Measurements from ENCODE around the gene TUFT1. TPM values are rescaled to one million over a fixed set of nuclear protein-coding genes. Genes with fewer than 3 reads are reported as not detected.

Gene TUFT1
- total and polyA plus RNA-seq, 10 of the 15 experiments (the other 5 are each of a cell fraction or from before 2014, with no cell fraction given) = 0.08 to 4.3 (median 3.2) TPM

GRCh38 chr1:151549199-151549598 is 9.1 kb downstream of the TUFT1 start:
- H3K79me2 ChIP-seq (ENCODE audit: control insufficient read depth, insufficient read depth, low read length) = no peaks in the 10 kb centered on the region
- H2AFZ ChIP-seq (ENCODE audit: control insufficient read depth, low read depth, low read length) = no peak overlapping the region
- H3K9me3 ChIP-seq (replicated peaks; ENCODE audit: control insufficient read depth, insufficient read depth, low read length) = no peaks in the 10 kb centered on the region
- no peaks in the 10 kb centered on the region for H3K36me3 ChIP-seq (ENCODE audit: control insufficient read depth in 2 of 2, insufficient read depth in 2 of 2, low read length in 1 of 2)
- ChIA-PET POLR2A (interaction anchor here (0.7 kb wide), 1 partner anchor 1514 kb away, joined by 3 read pairs; no protein-coding TSS in a partner anchor), CTCF (interaction anchor here (1.4 to 1.5 kb wide), 2 partner anchors 16 to 44 kb away, joined by 4 read pairs; no protein-coding TSS in a partner anchor), RAD21 (ENCODE audit: unreplicated experiment) (no interaction called here), SMC1A (ENCODE audit: uncharacterized antibody, unreplicated experiment) (no interaction called here)
- ATAC-seq (no peak), FAIRE-seq (no peak), DNase-seq (ENCODE audit: low read depth, low spot score) (no peak)
- in situ Hi-C loops (cut with MboI) (no loop called here), intact Hi-C loops (cut with micrococcal nuclease; ENCODE audit: unreplicated experiment) (no loop called here)
- no peaks in the 10 kb centered on the region for H3K4me1 ChIP-seq (ENCODE audit: control insufficient read depth, insufficient read depth, low read length)
- H3K9ac ChIP-seq (ENCODE audit: control insufficient read depth, insufficient read depth, low read length) = no peak overlapping the region
- BruUV-seq (replicated peaks) = no TSS peak
- H3K27me3 ChIP-seq (replicated peaks in 1 of 2; ENCODE audit: control insufficient read depth in 2 of 2, insufficient read depth in 2 of 2, low read length in 1 of 2) = no peaks in the 10 kb centered on the region
- no peak for TF ChIP-seq CBX3 (IDR thresholded peaks at IDR 0.05; ENCODE audit: borderline replicate concordance, low read depth)
- TF ChIP-seq, protein P1, sequence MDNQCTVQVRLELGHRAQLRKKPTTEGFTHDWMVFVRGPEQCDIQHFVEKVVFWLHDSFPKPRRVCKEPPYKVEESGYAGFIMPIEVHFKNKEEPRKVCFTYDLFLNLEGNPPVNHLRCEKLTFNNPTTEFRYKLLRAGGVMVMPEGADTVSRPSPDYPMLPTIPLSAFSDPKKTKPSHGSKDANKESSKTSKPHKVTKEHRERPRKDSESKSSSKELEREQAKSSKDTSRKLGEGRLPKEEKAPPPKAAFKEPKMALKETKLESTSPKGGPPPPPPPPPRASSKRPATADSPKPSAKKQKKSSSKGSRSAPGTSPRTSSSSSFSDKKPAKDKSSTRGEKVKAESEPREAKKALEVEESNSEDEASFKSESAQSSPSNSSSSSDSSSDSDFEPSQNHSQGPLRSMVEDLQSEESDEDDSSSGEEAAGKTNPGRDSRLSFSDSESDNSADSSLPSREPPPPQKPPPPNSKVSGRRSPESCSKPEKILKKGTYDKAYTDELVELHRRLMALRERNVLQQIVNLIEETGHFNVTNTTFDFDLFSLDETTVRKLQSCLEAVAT (IDR thresholded peaks at IDR 0.05) = no peak
- TF ChIP-seq POLR2AphosphoS2 (IDR thresholded peaks at IDR 0.05; ENCODE audit: low read depth, low read length) = no peak
- TF ChIP-seq, protein P2, sequence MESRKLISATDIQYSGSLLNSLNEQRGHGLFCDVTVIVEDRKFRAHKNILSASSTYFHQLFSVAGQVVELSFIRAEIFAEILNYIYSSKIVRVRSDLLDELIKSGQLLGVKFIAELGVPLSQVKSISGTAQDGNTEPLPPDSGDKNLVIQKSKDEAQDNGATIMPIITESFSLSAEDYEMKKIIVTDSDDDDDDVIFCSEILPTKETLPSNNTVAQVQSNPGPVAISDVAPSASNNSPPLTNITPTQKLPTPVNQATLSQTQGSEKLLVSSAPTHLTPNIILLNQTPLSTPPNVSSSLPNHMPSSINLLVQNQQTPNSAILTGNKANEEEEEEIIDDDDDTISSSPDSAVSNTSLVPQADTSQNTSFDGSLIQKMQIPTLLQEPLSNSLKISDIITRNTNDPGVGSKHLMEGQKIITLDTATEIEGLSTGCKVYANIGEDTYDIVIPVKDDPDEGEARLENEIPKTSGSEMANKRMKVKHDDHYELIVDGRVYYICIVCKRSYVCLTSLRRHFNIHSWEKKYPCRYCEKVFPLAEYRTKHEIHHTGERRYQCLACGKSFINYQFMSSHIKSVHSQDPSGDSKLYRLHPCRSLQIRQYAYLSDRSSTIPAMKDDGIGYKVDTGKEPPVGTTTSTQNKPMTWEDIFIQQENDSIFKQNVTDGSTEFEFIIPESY (IDR thresholded peaks at IDR 0.05) = no peak
- TF ChIP-seq, protein P3, sequence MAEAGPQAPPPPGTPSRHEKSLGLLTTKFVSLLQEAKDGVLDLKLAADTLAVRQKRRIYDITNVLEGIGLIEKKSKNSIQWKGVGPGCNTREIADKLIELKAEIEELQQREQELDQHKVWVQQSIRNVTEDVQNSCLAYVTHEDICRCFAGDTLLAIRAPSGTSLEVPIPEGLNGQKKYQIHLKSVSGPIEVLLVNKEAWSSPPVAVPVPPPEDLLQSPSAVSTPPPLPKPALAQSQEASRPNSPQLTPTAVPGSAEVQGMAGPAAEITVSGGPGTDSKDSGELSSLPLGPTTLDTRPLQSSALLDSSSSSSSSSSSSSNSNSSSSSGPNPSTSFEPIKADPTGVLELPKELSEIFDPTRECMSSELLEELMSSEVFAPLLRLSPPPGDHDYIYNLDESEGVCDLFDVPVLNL (IDR thresholded peaks at IDR 0.05; ENCODE audit: low read depth, low read length) = no peak
- no peak for TF ChIP-seq BCL3 (IDR thresholded peaks at IDR 0.05; ENCODE audit: borderline replicate concordance, insufficient read depth, low read depth, low read length, poor library complexity, severe bottlenecking)
- TF ChIP-seq IKZF2 (IDR thresholded peaks at IDR 0.05) = no peak
- no peak for TF ChIP-seq RAD51 (IDR thresholded peaks at IDR 0.05)
- no peak for TF ChIP-seq NBN (IDR thresholded peaks at IDR 0.05)
- no peak for TF ChIP-seq SMARCA5 (IDR thresholded peaks at IDR 0.05)
- no peak for TF ChIP-seq EP300 (IDR thresholded peaks at IDR 0.05; ENCODE audit: borderline replicate concordance in 1 of 2, control insufficient read depth in 1 of 2, low read depth in 2 of 2, low read length in 2 of 2)
- H3K4me2 ChIP-seq (ENCODE audit: control insufficient read depth, insufficient read depth) = no peak overlapping the region
- whole genome bisulfite sequencing (ENCODE audit: insufficient coverage, insufficient replicate concordance, low lambda C conversion rate, missing lambda C conversion rate) = 55% methylated on average over 2 of the region's 2 CpGs
- H3K4me3 ChIP-seq = no peak overlapping the region
- H4K20me1 ChIP-seq (ENCODE audit: control insufficient read depth, insufficient read depth) = no peaks in the 10 kb centered on the region
- H3K27ac ChIP-seq (ENCODE audit: control insufficient read depth, insufficient read depth) = no peak overlapping the region

Measured in GM12878 (cell line).